IPS DF 4.7 (cell line): ENCODE measurements around the gene OR5M8.

Source experiments
- DNase-seq: peaks from one replicate; pipeline ENCODE4 v3.0.0-alpha.2; 2013; ENCODE audit warnings: low spot score; ENCODE audit errors: extremely low read depth

OR5M8 gene

GRCh38 chr11:56491270-56491669 lies at the start of gene OR5M8:
Gene OR5M8, minus strand, starts transcription at chr11:56491370. Its CDS starts 0 bp downstream, at chr11:56491370.
- no peak for DNase-seq

GRCh38 chr11:56533054-56533740 lies 42.0 kb upstream of the OR5M8 start:
- no peak for DNase-seq

- DNase-seq: no peak
These were observed 40.7 kb upstream of the OR5M8 start for GRCh38 chr11:56531856-56532255.

- no peak for DNase-seq
These were observed 30.8 kb upstream of the OR5M8 start for GRCh38 chr11:56522008-56522407.

DNA sequence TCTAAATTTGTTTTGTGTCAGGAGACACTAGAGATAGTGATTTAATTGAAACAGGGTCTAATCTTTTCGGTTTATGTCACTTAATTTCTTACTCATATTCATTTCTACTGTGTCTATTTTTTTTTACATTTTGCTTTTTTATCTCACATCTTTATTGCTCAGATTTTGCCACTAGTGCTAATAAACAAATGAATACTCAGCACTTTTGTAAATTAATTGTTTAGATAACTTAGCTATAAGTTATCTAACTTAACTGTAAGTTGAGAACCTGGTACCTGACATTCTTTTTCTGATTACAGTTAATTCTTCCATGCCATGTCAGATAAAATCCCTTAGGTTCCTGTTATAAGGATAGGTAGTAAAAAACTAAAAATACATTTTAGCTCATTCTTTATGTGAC lies 22.1 kb upstream of the OR5M8 start:
- no peak for DNase-seq

GRCh38 chr11:56509439-56509838 lies 18.3 kb upstream of the OR5M8 start:
- no peak for DNase-seq

DNA sequence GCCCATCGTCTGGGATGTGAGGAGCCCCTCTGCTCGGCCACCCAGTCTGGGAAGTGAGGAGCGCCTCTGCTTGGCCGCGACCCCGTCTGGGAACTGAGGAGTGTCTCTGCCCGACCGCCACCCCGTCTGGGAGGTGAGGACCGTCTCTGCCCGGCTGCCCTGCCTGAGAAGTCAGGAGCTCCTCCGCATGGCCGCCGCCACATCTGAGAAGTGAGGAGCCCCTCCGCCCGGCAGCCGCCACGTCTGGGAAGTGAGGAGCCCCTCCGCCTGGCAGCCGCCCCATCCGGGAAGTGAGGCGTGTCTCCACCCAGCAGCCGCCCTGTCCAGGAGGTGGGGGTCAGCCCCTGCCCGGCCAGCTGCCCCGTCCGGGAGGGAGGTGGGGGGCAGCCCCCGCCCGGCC lies 5.8 kb upstream of the OR5M8 start:
- no peak for DNase-seq

- no peak for DNase-seq
These were observed 3.9 kb upstream of the OR5M8 start for GRCh38 chr11:56495117-56495516.

GRCh38 chr11:56486801-56487200 lies 4.4 kb downstream of the OR5M8 start:
- no peak for DNase-seq

DNA sequence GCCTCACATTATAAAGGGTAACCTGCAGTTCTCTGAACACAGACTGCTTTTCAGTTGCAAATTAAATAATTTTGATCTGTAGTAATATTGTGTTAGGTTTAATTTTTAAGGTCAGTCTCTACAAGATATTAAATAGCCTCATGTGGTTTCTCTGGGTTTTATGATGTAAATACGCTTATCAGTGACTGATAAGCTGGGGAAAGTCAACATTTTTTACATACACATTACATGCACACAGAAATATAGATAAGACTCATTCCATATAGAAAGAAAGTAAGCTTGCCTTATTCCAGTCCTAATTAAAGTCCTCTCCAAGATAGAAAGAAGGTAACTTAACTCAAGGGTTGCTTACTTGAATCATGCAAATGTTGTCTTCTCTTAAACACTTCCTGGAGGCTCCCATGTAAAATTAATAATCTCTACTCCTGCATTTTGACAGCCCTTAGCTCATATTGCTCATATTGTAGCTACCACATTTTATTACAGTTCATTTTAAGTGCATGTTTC lies 16.4 kb downstream of the OR5M8 start:
- DNase-seq: no peak

DNA sequence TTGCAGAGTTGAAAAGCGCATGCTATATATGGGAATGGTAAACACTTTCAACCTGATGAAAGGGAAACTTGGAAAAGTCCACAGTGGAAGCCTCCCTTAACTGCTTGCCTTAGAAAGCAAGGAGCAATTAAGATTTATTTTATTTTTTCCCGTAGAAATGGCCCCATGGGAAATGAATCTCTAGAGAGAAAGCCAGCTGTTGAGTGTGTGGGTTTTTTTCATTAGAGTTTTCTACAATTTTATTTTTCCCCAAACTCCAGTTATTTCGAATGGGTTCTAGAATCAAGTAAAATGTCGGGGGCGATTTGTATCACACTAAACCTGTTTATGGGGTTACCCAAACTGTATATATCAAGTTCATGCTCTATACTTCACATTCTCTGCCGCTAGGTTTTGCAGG lies 17.9 kb downstream of the OR5M8 start, which contains the start of gene OR5M3:
Gene OR5M3, minus strand, starts transcription at position 101 of the 400 bp plus-strand sequence. CDS start 2,855 bp downstream, outside the sequence.
- DNase-seq: no peak

- DNase-seq: no peak
These were observed 34.1 kb downstream of the OR5M8 start for GRCh38 chr11:56457076-56457475.

DNA sequence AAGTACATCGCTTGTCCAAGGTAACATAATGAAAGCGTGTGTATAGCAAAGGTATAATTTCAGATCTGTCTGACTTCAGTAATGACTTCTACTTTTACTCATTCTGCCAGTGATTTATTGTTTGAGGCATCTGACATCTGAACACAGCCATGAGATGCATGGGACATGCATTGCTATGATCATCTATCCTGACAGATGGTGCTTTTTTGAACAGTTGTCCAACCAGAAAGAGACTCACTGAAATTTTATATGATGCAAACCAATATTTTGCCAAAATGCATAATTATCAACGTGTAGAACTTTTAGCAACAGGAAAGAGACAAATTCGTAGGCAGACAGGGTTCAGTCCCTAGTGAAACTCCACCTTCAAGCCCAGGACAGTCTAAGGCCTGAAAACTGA lies 37.6 kb downstream of the OR5M8 start:
- no peak for DNase-seq
